Hair follicle dermal papilla cell (primary cell): ENCODE measurements around the gene ACSBG1. TPM values are rescaled to one million over a fixed set of nuclear protein-coding genes. Genes with fewer than 3 reads are reported as not detected.

Source experiments
- total RNA-seq: library from RNA; depleted of rRNA; stranded (reverse); fragments of >200 nt; gene quantifications from 2 replicates; pipeline ENCODE4 v1.2.3, GENCODE V29; 2012

The ACSBG1 gene, protein sequence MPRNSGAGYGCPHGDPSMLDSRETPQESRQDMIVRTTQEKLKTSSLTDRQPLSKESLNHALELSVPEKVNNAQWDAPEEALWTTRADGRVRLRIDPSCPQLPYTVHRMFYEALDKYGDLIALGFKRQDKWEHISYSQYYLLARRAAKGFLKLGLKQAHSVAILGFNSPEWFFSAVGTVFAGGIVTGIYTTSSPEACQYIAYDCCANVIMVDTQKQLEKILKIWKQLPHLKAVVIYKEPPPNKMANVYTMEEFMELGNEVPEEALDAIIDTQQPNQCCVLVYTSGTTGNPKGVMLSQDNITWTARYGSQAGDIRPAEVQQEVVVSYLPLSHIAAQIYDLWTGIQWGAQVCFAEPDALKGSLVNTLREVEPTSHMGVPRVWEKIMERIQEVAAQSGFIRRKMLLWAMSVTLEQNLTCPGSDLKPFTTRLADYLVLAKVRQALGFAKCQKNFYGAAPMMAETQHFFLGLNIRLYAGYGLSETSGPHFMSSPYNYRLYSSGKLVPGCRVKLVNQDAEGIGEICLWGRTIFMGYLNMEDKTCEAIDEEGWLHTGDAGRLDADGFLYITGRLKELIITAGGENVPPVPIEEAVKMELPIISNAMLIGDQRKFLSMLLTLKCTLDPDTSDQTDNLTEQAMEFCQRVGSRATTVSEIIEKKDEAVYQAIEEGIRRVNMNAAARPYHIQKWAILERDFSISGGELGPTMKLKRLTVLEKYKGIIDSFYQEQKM
- not detected in 2 replicates for total RNA-seq

DNA sequence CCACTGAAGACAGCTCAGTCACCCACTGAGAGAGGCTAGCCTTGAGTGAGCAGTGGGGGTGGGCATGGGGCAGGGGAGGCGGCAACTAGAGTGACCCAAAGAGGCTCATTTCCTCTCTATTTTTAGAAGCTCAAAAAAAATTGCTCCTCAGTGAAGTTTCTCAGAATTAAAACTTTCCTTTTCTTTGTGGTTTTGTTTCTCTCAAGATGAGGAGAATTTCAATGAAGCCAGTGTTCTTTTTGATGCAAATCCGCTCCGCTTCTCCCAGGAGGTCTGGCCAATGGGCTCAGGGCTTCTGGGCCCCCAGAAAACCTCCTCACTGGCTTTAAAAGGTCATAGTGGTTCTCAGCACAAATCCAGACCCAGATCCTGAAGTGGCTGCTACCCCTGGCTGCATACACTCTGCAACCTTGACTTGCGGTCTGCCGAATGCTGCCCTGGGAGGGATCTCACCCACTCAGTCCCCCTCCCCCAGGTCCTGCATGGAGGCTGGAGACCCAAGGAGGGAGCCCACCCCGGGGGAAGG lies at the start of gene ACSBG1:
Gene ACSBG1, minus strand, starts transcription at position 51 of the 526 bp plus-strand sequence. CDS start 64 bp downstream, outside the sequence.

DNA sequence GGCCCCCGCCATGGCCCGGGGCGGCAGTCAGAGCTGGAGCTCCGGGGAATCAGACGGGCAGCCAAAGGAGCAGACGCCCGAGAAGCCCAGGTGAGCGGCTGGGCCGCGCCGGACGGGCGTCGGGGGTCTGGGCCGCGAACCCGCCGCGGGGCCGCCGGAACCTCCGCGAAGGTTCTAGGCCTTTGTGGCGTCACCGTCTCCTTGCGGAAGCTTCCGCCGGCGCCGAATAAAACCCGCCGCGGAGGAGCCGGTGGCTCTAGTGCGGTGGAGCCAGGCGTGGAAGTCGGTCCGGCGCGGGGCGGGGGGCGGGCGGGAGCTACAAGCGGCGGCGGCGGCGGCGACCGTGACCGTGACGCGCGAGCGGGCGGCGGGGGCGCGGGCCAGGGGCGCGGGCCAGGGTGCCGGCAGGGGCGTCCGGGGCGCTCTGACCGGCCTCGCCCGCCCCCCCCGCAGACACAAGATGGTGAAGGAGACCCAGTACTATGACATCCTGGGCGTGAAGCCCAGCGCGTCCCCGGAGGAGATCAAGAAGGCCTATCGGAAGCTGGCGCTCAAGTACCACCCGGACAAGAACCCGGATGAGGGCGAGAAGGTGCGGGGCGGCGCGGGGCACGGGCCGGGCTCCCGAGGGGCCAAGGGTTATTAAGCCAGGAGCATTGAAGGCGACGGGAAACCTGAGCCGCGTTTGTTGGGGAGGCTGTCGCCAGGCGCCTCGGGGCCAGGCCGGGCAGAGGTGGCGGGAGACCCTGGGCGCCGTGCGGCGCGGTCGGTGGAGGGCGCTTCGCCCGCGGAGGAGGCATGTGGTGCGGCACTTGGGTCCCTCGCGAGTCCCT lies 30.2 kb upstream of the ACSBG1 start, which contains the start of gene DNAJA4:
Gene DNAJA4, plus strand, starts transcription at position 259 of the 833 bp plus-strand sequence. Its CDS starts 202 bp downstream, at position 461.

DNA sequence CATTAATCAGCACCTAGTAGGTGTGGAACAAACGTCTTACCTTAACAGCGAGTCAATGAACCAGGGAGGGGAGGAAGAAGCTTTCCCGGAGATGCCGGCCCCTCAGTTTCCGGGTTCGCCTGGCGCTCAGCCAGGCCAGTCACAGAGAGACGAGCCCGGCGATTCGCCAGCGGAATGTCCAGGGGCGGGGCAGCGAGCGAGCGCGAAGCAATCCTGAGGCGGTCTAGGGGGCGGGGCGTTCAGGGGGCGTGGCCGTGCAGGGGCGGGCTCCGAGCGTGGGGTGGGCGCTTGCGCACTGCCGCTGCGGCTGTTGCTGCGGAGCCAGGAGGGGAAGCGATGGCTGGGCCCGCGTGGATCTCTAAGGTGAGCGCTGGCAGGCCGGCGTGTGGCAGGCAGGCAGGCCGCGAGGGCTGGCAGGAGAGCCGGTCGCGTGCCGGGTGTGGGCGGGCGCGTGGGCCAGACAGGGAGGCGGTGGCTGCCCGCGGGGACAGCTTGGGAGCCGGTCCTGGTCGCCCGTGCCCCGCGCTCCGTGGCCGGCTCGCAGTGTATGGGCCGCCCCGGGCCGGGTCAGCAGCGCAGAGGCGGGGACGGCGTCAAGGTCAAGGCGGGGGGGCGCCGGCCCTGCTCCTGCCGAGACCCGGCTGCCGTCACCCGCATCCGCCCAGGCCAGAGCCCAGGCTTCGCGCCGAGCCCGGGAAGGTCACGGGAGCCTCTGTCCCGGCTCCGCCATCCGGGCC lies 85.1 kb downstream of the ACSBG1 start, which contains the start of gene IDH3A:
Gene IDH3A, plus strand, starts transcription at position 295 of the 737 bp plus-strand sequence. Its CDS starts 42 bp downstream, at position 337.

GRCh38 chr15:78131295-78132061 lies 102.9 kb downstream of the ACSBG1 start, which contains the start of gene CIB2:
TSS of gene CIB2 (minus strand) at chr15:78131445. CDS start at chr15:78131215, 230 bp downstream.

Other genes starting within 250 kb of the ACSBG1 start
- 90.3 and 111 TPM in 2 replicates for gene TBC1D2B, start 156.9 kb downstream of the ACSBG1 start, total RNA-seq
- not detected in 2 replicates for gene SH2D7, start 142.0 kb downstream of the ACSBG1 start, total RNA-seq
- gene CIB2, start 103.1 kb downstream of the ACSBG1 start, total RNA-seq = 4.7 and 5.6 TPM in 2 replicates
- gene IDH3A, start 85.2 kb downstream of the ACSBG1 start, total RNA-seq = 34.2 and 39.2 TPM in 2 replicates
- 2.2 and 3.9 TPM in 2 replicates for gene DNAJA4, start 30.0 kb upstream of the ACSBG1 start, total RNA-seq
- 36.7 and 39.8 TPM in 2 replicates for gene SKIC8, start 65.0 kb upstream of the ACSBG1 start, total RNA-seq
- 0.32 and 0.49 TPM in 2 replicates for gene CRABP1, start 105.8 kb upstream of the ACSBG1 start, total RNA-seq
- gene IREB2, start 203.7 kb upstream of the ACSBG1 start, total RNA-seq = 25.6 and 32.9 TPM in 2 replicates